Esophagus squamous epithelium (tissue), 5 donors: ENCODE results near the gene ZNF622. TPM values are rescaled to one million over a fixed set of nuclear protein-coding genes. Genes with fewer than 3 reads are reported as not detected.

Source experiments
- DNase-seq: peaks from one replicate; lab custom pipeline; 2025; lab: John Stamatoyannopoulos, UW
- H3K27ac ChIP-seq, 4 donors: fragments of 200-600 bp; sonication (generic); one replicate each; pipeline ENCODE4 v1.5.1; 2016 to 2019; ENCODE audit warnings: mild to moderate bottlenecking in 1 of 4
- H3K27me3 ChIP-seq, 4 donors: fragments of 200-600 bp; sonication (generic); 1 replicate in 3 of 4; 2 replicates in 1 of 4; pipeline versions ENCODE4 v1.5.1 to v1.6.0; 2017 to 2021; ENCODE audit warnings: antibody characterized with exemption in 1 of 4
- H3K36me3 ChIP-seq, 3 donors: fragments of 200-600 bp; sonication (generic); one replicate each; pipeline ENCODE4 v1.5.1; 2016 to 2019
- H3K4me1 ChIP-seq, 3 donors: fragments of 200-600 bp; sonication (generic); one replicate each; pipeline ENCODE4 v1.5.1; 2017 to 2019
- H3K4me3 ChIP-seq, 4 donors: fragments of 200-600 bp; sonication (generic); 1 replicate in 3 of 4; 2 replicates in 1 of 4; pipeline ENCODE4 v1.5.1; 2016 to 2019; ENCODE audit warnings: mild to moderate bottlenecking in 2 of 4, moderate library complexity in 1 of 4
- H3K9me3 ChIP-seq, 3 donors: fragments of 200-600 bp; sonication (generic); one replicate each; pipeline ENCODE4 v1.5.1; 2016 to 2019
- POLR2A ChIP-seq, 4 donors: fragments of 450-650 bp; IDR thresholded peaks; one replicate each; pipeline ENCODE4 v1.6.1; 2017; ENCODE audit warnings: antibody characterized with exemption in 4 of 4, mild to moderate bottlenecking in 4 of 4, moderate library complexity in 3 of 4
- WGBS, 2 donors: methylation state at CpG; one replicate each; pipeline ENCODE4 v1.1.5; 2018; 5-methylcytosine and 5-hydroxymethylcytosine counted together
- intact Hi-C: fragments of 100-400 bp; cut with DNase I; formaldehyde crosslinking; loops from one replicate; pipeline ENCODE4 v1.15.0; 2022
- total RNA-seq, 4 donors: library from RNA; depleted of rRNA; stranded (reverse); fragments of >200 nt; gene quantifications; one replicate each; pipeline ENCODE4 v1.1.0, GENCODE V29; 2016
- TF ChIP-seq, protein P1 (sequence below), 6 experiments: fragments of 450-650 bp in 4 of 6; fragments of 200-600 bp in 2 of 6; sonication (generic) in 2 of 6; IDR thresholded peaks; one replicate each; pipeline ENCODE4 v1.5.1; 2016 to 2019; ENCODE audit warnings: antibody characterized with exemption in 6 of 6, mild to moderate bottlenecking in 4 of 6, moderate library complexity in 4 of 6
- donor health status: DM: yes; HTN: yes; CAD: no.

Gene ZNF622
- total RNA-seq, 4 donors from 2014 or later: 19.5 to 35.2 (median 24.8) TPM

DNA sequence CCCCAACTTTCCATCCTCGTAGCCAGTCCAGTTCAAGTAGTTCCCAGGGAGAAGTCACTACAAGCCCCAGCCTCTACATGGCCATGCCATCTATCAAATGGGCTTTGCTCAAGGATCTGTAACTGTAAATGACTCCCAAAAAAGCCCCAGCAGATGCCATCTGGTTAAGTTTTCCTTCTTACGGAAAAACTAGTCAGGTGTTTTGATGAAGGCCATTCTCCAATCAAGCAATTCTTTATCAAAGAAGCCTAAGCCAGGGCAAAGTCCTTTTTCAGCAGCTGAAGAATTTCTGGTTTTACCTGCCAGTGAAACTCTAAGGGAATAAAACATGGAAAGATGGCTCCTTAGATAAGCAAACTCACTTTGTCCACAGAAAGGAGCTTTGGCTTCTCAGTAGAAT, 21.9 kb upstream of the ZNF622 start:
- no peak overlapping the region for H3K27ac ChIP-seq
- WGBS, 2 donors: 91 to 93% methylated on average over 2 of the region's 2 CpGs
- intact Hi-C loops: no loop called here
- TF ChIP-seq, protein P1, sequence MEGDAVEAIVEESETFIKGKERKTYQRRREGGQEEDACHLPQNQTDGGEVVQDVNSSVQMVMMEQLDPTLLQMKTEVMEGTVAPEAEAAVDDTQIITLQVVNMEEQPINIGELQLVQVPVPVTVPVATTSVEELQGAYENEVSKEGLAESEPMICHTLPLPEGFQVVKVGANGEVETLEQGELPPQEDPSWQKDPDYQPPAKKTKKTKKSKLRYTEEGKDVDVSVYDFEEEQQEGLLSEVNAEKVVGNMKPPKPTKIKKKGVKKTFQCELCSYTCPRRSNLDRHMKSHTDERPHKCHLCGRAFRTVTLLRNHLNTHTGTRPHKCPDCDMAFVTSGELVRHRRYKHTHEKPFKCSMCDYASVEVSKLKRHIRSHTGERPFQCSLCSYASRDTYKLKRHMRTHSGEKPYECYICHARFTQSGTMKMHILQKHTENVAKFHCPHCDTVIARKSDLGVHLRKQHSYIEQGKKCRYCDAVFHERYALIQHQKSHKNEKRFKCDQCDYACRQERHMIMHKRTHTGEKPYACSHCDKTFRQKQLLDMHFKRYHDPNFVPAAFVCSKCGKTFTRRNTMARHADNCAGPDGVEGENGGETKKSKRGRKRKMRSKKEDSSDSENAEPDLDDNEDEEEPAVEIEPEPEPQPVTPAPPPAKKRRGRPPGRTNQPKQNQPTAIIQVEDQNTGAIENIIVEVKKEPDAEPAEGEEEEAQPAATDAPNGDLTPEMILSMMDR (IDR thresholded peaks at IDR 0.05): no peak
- TF ChIP-seq POLR2A (IDR thresholded peaks at IDR 0.05): no peak
- no peak overlapping the region for H3K4me3 ChIP-seq
- no peak for DNase-seq
- no peaks in the 10 kb centered on the region for H3K9me3 ChIP-seq
- H3K36me3 ChIP-seq: no peaks in the 10 kb centered on the region
- H3K27me3 ChIP-seq: no peaks in the 10 kb centered on the region
- H3K4me1 ChIP-seq: peaks cover 0 to 21% (median 5%) of the 10 kb centered on the region in 3 donors

GRCh38 chr5:16486711-16487111, 21.1 kb upstream of the ZNF622 start:
- no peak for DNase-seq
- Histone ChIP-seq H3K27me3 (no peaks in the 10 kb centered on the region), H3K4me3 (no peak overlapping the region), H3K36me3 (no peaks in the 10 kb centered on the region), H3K27ac (no peak overlapping the region), H3K9me3 (no peaks in the 10 kb centered on the region), H3K4me1 (peaks cover 0 to 15% (median 3%) of the 10 kb centered on the region in 3 donors)
- TF ChIP-seq, protein P1 (IDR thresholded peaks at IDR 0.05): no peak
- no peak for TF ChIP-seq POLR2A (IDR thresholded peaks at IDR 0.05)
- intact Hi-C loops: no loop called here
- 93 to 94% methylated on average over 3 of the region's 4 CpGs for WGBS, 2 donors

DNA sequence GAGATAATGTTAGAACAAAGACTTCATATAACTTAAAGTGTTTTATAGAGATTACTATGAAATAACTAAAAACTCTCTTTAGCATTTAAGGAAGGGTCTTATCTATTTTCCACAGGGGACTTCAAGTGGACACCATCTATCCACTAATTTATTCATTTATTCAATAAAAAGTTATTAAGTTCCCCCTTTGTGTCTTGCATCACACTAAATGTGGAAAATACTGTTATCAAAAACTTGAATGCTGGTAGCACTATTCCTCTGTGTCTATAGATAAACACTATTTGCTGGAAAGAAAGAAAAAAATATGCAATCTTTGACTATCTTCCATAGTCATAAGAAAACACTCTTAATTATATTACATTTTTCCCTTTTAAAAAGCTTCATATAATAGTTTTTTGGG, 20.1 kb upstream of the ZNF622 start:
- Histone ChIP-seq H3K4me3 (no peak overlapping the region), H3K27me3 (no peaks in the 10 kb centered on the region), H3K9me3 (no peaks in the 10 kb centered on the region), H3K36me3 (no peaks in the 10 kb centered on the region), H3K27ac (no peak overlapping the region), H3K4me1 (peaks cover 0 to 15% (median 3%) of the 10 kb centered on the region in 3 donors)
- TF ChIP-seq, protein P1 (IDR thresholded peaks at IDR 0.05): no peak
- TF ChIP-seq POLR2A (IDR thresholded peaks at IDR 0.05): no peak
- intact Hi-C loops: no loop called here
- no peak for DNase-seq

GRCh38 chr5:16484081-16484480, 18.5 kb upstream of the ZNF622 start:
- Histone ChIP-seq H3K4me3 (no peak overlapping the region), H3K36me3 (no peaks in the 10 kb centered on the region), H3K27ac (no peak overlapping the region), H3K27me3 (no peaks in the 10 kb centered on the region), H3K4me1 (peaks cover 0 to 11% (median 3%) of the 10 kb centered on the region in 3 donors), H3K9me3 (no peaks in the 10 kb centered on the region)
- TF ChIP-seq, protein P1 (IDR thresholded peaks at IDR 0.05): no peak
- TF ChIP-seq POLR2A (IDR thresholded peaks at IDR 0.05): no peak
- WGBS, 2 donors: 22 to 55% methylated on average over 1 of the region's 1 CpG
- no peak for DNase-seq
- intact Hi-C loops: no loop called here

GRCh38 chr5:16483361-16483760, 17.8 kb upstream of the ZNF622 start:
- Histone ChIP-seq H3K27ac (no peak overlapping the region), H3K9me3 (no peaks in the 10 kb centered on the region), H3K27me3 (no peaks in the 10 kb centered on the region), H3K36me3 (no peaks in the 10 kb centered on the region), H3K4me3 (no peak overlapping the region), H3K4me1 (peaks cover 0 to 11% (median 3%) of the 10 kb centered on the region in 3 donors)
- intact Hi-C loops: no loop called here
- DNase-seq: no peak
- TF ChIP-seq, protein P1 (IDR thresholded peaks at IDR 0.05): no peak
- TF ChIP-seq POLR2A (IDR thresholded peaks at IDR 0.05): no peak
